Upper lobe of right lung (tissue), 1 donor: ENCODE measurements around the gene AVPR1B. TPM values are rescaled to one million over a fixed set of nuclear protein-coding genes. Genes with fewer than 3 reads are reported as not detected.
A peak's percentile ranks its signal among the peaks of the same experiment; 100 is the strongest.

Experiments used
- ATAC-seq: fragments of 200-7000 bp; cut with Tn5 transposase; one replicate; pipeline ENCODE4 v1.9.1; 2020; ENCODE audit warnings: mild to moderate bottlenecking, moderate library complexity
- DNase-seq: peaks from one replicate; pipeline ENCODE4 v3.0.0-alpha.2; 2020
- H3K27ac ChIP-seq: fragments of 200-600 bp; one replicate; pipeline ENCODE4 v1.8.0; 2022
- H3K27me3 ChIP-seq: fragments of 200-600 bp; one replicate; pipeline ENCODE4 v1.8.0; 2022; ENCODE audit warnings: mild to moderate bottlenecking
- H3K36me3 ChIP-seq: fragments of 200-600 bp; one replicate; pipeline ENCODE4 v1.8.0; 2022
- H3K4me1 ChIP-seq: fragments of 200-600 bp; one replicate; pipeline ENCODE4 v1.8.0; 2022
- H3K4me3 ChIP-seq: fragments of 200-600 bp; one replicate; pipeline ENCODE4 v1.8.0; 2022; ENCODE audit warnings: mild to moderate bottlenecking
- H3K9me3 ChIP-seq: fragments of 200-600 bp; one replicate; pipeline ENCODE4 v1.8.0; 2022
- intact Hi-C: fragments of 100-400 bp; cut with DNase I; formaldehyde crosslinking; loops from one replicate; pipeline ENCODE4 v1.11.0; 2022
- total RNA-seq: library from RNA; stranded (reverse); fragmentation: NEBNext Ultra II Directional; extraction: Animal tissue kit (Norgen Biotek cat#: 25700); gene quantifications from one replicate; pipeline ENCODE4 v1.2.1, GENCODE V29; 2021
- TF ChIP-seq, protein P1 (sequence below): fragments of 200-600 bp; IDR thresholded peaks from one replicate; pipeline ENCODE4 v1.8.0; 2022; ENCODE audit warnings: antibody characterized with exemption
- donor health status: DM: no; HTN: yes; CAD: no; lungs with severe emphysema.

Gene AVPR1B
- total RNA-seq, 1 donor from 2014 or later: not detected

DNA sequence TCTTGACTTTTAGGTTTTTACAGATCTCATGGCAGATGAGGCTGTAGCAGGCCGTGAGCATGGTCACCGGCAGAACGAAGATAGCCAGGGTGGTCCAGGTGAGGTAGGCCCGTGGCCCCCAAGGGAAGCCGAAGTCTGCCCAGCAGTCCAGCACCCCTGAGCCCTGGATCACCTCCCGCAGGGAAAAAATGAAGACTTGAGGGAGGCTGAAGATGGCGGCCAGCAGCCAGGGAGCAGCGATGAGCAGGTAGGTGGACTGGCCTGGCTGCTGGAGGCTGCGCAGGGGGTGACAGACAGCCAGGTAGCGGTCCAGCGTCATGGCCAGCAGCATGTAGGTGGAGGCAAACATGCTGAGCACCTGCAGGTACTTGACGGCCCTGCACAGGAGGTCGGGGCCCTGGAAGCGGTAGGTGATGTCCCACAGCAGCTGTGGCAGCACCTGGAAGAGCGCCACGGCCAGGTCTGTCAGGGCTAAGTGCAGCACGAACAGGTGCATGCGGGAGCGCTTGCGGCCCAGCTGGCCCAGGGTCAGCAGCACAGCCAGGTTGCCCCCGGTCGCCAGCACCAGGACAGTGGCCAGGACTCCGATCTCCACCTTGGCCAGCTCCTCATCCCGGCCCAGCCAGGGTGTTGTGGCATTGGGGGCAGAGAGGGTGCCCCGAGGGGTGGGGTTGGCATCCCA lies 856 bp downstream of the AVPR1B start:
- H3K4me1 ChIP-seq: peaks cover 10% of the 10 kb centered on the region
- H3K9me3 ChIP-seq: no peaks in the 10 kb centered on the region
- TF ChIP-seq, protein P1, sequence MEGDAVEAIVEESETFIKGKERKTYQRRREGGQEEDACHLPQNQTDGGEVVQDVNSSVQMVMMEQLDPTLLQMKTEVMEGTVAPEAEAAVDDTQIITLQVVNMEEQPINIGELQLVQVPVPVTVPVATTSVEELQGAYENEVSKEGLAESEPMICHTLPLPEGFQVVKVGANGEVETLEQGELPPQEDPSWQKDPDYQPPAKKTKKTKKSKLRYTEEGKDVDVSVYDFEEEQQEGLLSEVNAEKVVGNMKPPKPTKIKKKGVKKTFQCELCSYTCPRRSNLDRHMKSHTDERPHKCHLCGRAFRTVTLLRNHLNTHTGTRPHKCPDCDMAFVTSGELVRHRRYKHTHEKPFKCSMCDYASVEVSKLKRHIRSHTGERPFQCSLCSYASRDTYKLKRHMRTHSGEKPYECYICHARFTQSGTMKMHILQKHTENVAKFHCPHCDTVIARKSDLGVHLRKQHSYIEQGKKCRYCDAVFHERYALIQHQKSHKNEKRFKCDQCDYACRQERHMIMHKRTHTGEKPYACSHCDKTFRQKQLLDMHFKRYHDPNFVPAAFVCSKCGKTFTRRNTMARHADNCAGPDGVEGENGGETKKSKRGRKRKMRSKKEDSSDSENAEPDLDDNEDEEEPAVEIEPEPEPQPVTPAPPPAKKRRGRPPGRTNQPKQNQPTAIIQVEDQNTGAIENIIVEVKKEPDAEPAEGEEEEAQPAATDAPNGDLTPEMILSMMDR: no peak
- peaks cover 11% of the 10 kb centered on the region for H3K27me3 ChIP-seq
- ATAC-seq (no peak), DNase-seq (no peak)
- H3K36me3 ChIP-seq: no peaks in the 10 kb centered on the region
- no peak overlapping the region for H3K27ac ChIP-seq
- intact Hi-C loops: no loop called here
- no peak overlapping the region for H3K4me3 ChIP-seq

DNA sequence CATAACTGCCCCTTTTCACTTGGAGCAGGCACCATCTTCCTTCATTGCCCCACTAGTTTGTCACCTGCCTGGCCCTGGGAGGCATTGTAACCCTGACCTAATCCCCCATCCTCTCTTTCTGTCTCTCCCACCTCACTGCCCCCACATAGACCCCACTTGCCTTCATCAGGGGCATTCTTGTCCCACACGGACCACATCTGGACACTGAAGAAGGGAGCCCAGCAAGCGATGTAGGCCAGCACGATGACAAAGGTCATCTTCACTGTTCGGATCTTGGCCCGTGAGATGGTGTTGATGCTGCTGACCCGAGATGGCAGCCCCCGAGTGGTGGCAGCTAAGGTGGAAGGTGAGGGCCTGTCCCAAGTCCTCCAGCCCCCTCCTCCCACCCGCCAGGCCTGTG lies 1.4 kb downstream of the AVPR1B start:
- Histone ChIP-seq H3K27me3 (peaks cover 10% of the 10 kb centered on the region), H3K4me3 (no peak overlapping the region), H3K27ac (no peak overlapping the region), H3K4me1 (peaks cover 10% of the 10 kb centered on the region), H3K36me3 (no peaks in the 10 kb centered on the region), H3K9me3 (no peaks in the 10 kb centered on the region)
- TF ChIP-seq, protein P1: no peak
- DNase-seq (no peak), ATAC-seq (no peak)
- intact Hi-C loops: no loop called here

DNA sequence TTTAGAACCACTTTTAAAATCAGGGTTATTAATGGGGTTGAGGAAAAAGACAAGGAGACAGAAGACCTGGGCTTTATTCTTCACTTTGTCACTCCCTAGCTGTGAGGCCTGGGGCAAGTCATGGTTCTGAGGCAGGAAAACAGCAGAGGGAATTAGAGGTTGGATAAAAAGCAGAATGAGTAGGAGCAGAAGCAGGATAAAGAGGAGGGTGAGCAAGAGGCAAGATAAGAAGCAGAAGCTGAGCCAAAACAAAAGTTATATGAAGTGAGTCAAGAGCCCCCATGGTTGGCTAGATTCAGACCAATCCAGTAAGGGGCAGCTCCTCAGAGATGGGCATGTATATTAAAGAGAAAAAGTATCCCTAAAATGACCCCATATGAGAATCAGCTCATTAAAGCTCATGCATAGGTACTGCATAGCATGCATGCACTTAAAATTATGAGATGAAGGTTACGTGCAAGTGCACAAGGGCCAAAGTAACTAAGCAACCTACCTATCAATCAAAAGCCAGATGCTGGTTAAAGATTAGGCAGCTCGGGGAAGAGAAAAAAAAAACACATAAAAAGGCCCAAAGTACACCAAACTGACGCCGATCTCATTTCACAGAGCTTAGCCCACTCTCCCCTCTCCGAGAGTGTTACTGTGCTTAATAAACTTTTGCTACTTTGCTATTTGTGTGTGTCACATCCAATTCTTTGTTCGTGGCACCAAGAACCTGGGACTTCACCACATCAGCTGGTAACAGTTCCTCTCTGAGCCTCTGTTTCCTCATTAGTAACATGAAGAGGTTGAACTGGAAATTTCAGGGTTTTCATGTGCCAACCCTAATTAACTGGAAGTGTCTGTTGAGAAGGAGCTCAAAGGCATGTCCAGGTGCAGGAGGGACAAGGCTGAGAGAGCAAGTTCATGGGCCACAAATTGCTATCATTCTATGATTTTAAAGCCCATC lies 2.2 kb downstream of the AVPR1B start:
- no peaks in the 10 kb centered on the region for H3K36me3 ChIP-seq
- H3K9me3 ChIP-seq: no peaks in the 10 kb centered on the region
- H3K27me3 ChIP-seq: peaks cover 10% of the 10 kb centered on the region
- DNase-seq: no peak
- intact Hi-C loops: no loop called here
- no peak overlapping the region for H3K27ac ChIP-seq
- H3K4me3 ChIP-seq: no peak overlapping the region
- TF ChIP-seq, protein P1: no peak
- ATAC-seq: no peak
- H3K4me1 ChIP-seq: peaks cover 10% of the 10 kb centered on the region

DNA sequence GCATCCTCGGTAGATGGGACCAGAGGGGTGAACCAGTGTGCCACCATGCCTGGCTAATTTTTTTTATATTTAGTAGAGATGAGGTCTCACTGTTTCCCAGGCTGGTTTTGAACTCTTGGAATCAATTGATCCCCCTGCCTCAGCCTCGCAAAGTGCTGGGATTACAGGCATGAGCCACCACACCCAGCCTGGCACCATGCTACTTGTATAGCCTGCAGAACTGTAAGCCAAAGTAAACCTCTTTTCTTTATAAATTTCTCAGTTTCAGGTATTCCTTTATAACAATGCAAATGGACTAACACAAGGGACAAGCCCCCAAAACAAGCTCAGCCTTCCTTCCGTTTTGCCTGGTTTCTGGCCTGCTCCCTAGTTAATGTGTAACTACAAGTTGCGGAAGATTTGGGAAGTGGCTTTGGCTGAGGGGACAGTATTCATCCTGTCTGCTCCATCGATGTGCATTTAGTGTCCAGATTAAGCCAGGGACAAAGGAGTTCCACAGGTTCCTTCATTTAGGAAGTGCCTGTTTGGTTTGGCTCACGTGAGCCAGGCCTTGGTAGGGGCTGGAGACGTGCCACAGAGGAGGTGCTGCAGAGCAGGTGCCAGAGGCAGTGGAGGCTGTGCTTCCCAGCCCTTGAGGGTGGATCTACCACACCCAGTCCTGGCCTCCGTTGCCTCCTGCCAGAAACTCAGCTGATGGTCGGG lies 4.4 kb downstream of the AVPR1B start:
- intact Hi-C loops: no loop called here
- H3K27me3 ChIP-seq: peaks cover 3% of the 10 kb centered on the region
- H3K4me1 ChIP-seq: peaks cover 8% of the 10 kb centered on the region
- H3K27ac ChIP-seq: no peak overlapping the region
- ATAC-seq: peak; percentile 76
- no peak overlapping the region for H3K4me3 ChIP-seq
- no peaks in the 10 kb centered on the region for H3K36me3 ChIP-seq
- TF ChIP-seq, protein P1: no peak
- DNase-seq: peak; percentile 84
- H3K9me3 ChIP-seq: no peaks in the 10 kb centered on the region

DNA sequence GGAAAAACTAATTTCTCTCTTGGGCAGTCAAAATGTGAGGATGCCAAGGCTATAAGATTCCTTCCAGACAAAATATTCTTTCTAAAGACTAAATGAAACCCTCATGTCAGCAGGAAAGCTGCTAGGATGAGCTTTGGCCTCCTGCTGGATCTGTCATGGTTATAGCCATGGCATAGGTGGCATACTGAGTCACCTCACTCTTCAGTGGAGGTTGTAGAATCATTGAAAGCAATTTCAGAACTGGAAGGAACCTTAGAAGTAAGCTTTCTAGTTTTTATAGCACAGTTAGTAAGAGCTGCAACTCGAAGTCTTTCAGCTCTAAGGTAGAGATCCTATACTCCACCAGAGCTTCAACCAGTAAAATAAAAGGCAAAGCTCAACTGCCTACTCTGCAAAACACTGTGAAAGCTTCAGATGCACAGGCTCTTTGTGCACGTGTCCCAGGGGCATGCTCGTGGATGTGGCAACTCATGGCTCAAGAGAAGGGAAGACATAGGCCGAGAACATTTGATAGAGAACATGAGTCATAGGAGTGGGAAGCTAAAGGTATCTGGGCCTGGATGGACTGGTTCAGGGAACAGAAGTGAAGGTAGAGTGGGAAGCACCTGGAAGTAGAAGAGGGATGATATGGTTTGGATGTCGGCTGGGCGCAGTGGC lies 5.8 kb downstream of the AVPR1B start:
- intact Hi-C loops: no loop called here
- no peak for DNase-seq

More for the DNA sequence above, 5.8 kb downstream of the AVPR1B start:
- Histone ChIP-seq H3K4me3 (no peak overlapping the region), H3K27ac (no peak overlapping the region), H3K27me3 (no peaks in the 10 kb centered on the region), H3K9me3 (no peaks in the 10 kb centered on the region), H3K4me1 (peaks cover under 1% of the 10 kb centered on the region), H3K36me3 (no peaks in the 10 kb centered on the region)
- TF ChIP-seq, protein P1: no peak
- ATAC-seq: no peak
